ENCODE results near the gene RSU1.

The RSU1 gene

GRCh38 chr10:16799621-16800020, 17.6 kb downstream of the RSU1 start:
- no peaks in the 10 kb centered on the region for H3K27me3 ChIP-seq (ENCODE audit: insufficient read depth, low read length, poor library complexity)
- H3K4me1 ChIP-seq (ENCODE audit: insufficient read depth, low read length), result no peaks in the 10 kb centered on the region
- H3K9ac ChIP-seq (ENCODE audit: low read depth, low read length), result no peak overlapping the region
- H3K79me2 ChIP-seq (ENCODE audit: insufficient read depth, low read length), result peaks cover 12% of the 10 kb centered on the region; the same call in 1 of the 2 replicates
- no peak overlapping the region for H3K4me2 ChIP-seq (ENCODE audit: insufficient read depth, low read length)
- no peak for DNase-seq
- H3K27ac ChIP-seq (ENCODE audit: low read length), result no peak overlapping the region
- H2AFZ ChIP-seq (ENCODE audit: low read depth, low read length), result no peak overlapping the region
- no peaks in the 10 kb centered on the region for H3K9me3 ChIP-seq (ENCODE audit: insufficient read depth, low read length, severe bottlenecking)
- H3K36me3 ChIP-seq (ENCODE audit: insufficient read depth, low read length), result no peaks in the 10 kb centered on the region
- H3K4me3 ChIP-seq (ENCODE audit: low read depth in 1 of 2, low read length in 2 of 2), result no peak overlapping the region
- H4K20me1 ChIP-seq (ENCODE audit: insufficient read depth, low read length), result peaks cover 4% of the 10 kb centered on the region; the same call in 1 of the 2 replicates
- no peak for ATAC-seq (ENCODE audit: insufficient read depth, low read depth)
- TF ChIP-seq, protein P1, sequence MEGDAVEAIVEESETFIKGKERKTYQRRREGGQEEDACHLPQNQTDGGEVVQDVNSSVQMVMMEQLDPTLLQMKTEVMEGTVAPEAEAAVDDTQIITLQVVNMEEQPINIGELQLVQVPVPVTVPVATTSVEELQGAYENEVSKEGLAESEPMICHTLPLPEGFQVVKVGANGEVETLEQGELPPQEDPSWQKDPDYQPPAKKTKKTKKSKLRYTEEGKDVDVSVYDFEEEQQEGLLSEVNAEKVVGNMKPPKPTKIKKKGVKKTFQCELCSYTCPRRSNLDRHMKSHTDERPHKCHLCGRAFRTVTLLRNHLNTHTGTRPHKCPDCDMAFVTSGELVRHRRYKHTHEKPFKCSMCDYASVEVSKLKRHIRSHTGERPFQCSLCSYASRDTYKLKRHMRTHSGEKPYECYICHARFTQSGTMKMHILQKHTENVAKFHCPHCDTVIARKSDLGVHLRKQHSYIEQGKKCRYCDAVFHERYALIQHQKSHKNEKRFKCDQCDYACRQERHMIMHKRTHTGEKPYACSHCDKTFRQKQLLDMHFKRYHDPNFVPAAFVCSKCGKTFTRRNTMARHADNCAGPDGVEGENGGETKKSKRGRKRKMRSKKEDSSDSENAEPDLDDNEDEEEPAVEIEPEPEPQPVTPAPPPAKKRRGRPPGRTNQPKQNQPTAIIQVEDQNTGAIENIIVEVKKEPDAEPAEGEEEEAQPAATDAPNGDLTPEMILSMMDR (IDR thresholded peaks at IDR 0.05; ENCODE audit: borderline replicate concordance, extremely low read depth, low read length, poor library complexity, severe bottlenecking), result no peak
- no peak for TF ChIP-seq EZH2 (IDR thresholded peaks at IDR 0.05; ENCODE audit: borderline replicate concordance, low read depth, low read length, severe bottlenecking)

DNA sequence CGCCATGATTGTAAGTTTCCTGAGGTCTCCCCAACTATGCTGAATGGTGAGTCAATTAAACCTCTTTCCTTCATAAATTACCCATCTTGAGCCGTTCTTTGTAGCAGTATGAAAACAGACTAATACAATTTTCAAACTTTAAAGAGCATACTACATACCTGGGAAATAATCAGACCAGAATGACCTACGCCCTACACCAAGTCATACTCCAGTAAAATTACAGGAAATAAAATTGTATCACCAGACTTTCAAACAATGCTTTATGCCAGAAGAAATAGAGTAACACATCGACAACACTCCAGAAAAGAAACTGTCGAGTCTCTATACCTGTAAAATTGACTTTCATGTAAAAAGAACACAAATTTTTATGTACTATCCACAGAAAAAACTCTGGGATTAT, 18.7 kb downstream of the RSU1 start:
- no peak overlapping the region for H3K4me3 ChIP-seq (ENCODE audit: low read depth in 1 of 2, low read length in 2 of 2)
- TF ChIP-seq, protein P1 (IDR thresholded peaks at IDR 0.05; ENCODE audit: borderline replicate concordance, extremely low read depth, low read length, poor library complexity, severe bottlenecking), result no peak
- no peak for TF ChIP-seq EZH2 (IDR thresholded peaks at IDR 0.05; ENCODE audit: borderline replicate concordance, low read depth, low read length, severe bottlenecking)
- DNase-seq (no peak), ATAC-seq (ENCODE audit: insufficient read depth, low read depth) (no peak)
- H3K36me3 ChIP-seq (ENCODE audit: insufficient read depth, low read length), result 0 out of 2 replicates have a peak, but pooled peaks cover 3% of the 10 kb centered on the region
- no peaks in the 10 kb centered on the region for H3K9me3 ChIP-seq (ENCODE audit: insufficient read depth, low read length, severe bottlenecking)
- peaks cover 12% of the 10 kb centered on the region; the same call in 1 of the 2 replicates for H3K79me2 ChIP-seq (ENCODE audit: insufficient read depth, low read length)
- no peak overlapping the region for H3K4me2 ChIP-seq (ENCODE audit: insufficient read depth, low read length)
- no peak overlapping the region for H3K27ac ChIP-seq (ENCODE audit: low read length)
- no peaks in the 10 kb centered on the region for H3K4me1 ChIP-seq (ENCODE audit: insufficient read depth, low read length)
- no peak overlapping the region for H3K9ac ChIP-seq (ENCODE audit: low read depth, low read length)
- H3K27me3 ChIP-seq (ENCODE audit: insufficient read depth, low read length, poor library complexity), result no peaks in the 10 kb centered on the region
- no peak overlapping the region for H2AFZ ChIP-seq (ENCODE audit: low read depth, low read length)
- H4K20me1 ChIP-seq (ENCODE audit: insufficient read depth, low read length), result no peaks in the 10 kb centered on the region

- no peak overlapping the region for H2AFZ ChIP-seq (ENCODE audit: low read depth, low read length)
- no peaks in the 10 kb centered on the region for H3K4me1 ChIP-seq (ENCODE audit: insufficient read depth, low read length)
- H3K27ac ChIP-seq (ENCODE audit: low read length), result no peak overlapping the region
- TF ChIP-seq, protein P1 (IDR thresholded peaks at IDR 0.05; ENCODE audit: borderline replicate concordance, extremely low read depth, low read length, poor library complexity, severe bottlenecking), result no peak
- TF ChIP-seq EZH2 (IDR thresholded peaks at IDR 0.05; ENCODE audit: borderline replicate concordance, low read depth, low read length, severe bottlenecking), result no peak
- DNase-seq (no peak), ATAC-seq (ENCODE audit: insufficient read depth, low read depth) (no peak)
- no peaks in the 10 kb centered on the region; the same call in 1 of the 2 replicates for H4K20me1 ChIP-seq (ENCODE audit: insufficient read depth, low read length)
- H3K9me3 ChIP-seq (ENCODE audit: insufficient read depth, low read length, severe bottlenecking), result no peaks in the 10 kb centered on the region
- no peaks in the 10 kb centered on the region for H3K27me3 ChIP-seq (ENCODE audit: insufficient read depth, low read length, poor library complexity)
- 0 out of 2 replicates have a peak, but pooled peaks cover 3% of the 10 kb centered on the region for H3K36me3 ChIP-seq (ENCODE audit: insufficient read depth, low read length)
- H3K4me2 ChIP-seq (ENCODE audit: insufficient read depth, low read length), result no peak overlapping the region
- H3K79me2 ChIP-seq (ENCODE audit: insufficient read depth, low read length), result peaks cover 9% of the 10 kb centered on the region; the same call in 1 of the 2 replicates
- no peak overlapping the region for H3K4me3 ChIP-seq (ENCODE audit: low read depth in 1 of 2, low read length in 2 of 2)
- H3K9ac ChIP-seq (ENCODE audit: low read depth, low read length), result no peak overlapping the region
Observed at GRCh38 chr10:16795410-16796073, 21.7 kb downstream of the RSU1 start.
